ENCODE results near the gene CA9.

Gene CA9

DNA sequence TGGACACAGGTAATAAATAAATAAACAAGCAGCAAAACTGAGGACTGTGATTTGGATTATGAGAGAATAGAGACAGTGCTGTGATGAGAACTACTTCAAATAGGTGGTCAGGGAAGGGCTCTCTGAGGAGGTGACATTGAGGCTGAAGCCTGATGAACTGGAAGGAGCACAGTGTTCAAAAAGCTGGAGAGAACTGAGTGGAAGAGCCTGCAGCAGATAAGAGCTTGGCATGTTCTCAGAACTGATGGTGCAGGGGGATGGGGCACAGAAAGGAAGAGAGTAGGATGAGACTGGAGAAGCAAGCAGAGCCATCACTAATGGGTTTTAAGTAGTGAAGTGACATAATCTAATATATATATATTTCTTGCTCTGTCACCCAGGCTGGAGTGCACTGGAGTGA is 27.2 kb downstream of the CA9 start:
- H3K79me2 ChIP-seq (ENCODE audit: low read length) = no peaks in the 10 kb centered on the region
- no peaks in the 10 kb centered on the region for H3K27me3 ChIP-seq (ENCODE audit: low read depth, low read length)
- no peaks in the 10 kb centered on the region; the same call in 1 of the 2 replicates for H4K20me1 ChIP-seq (ENCODE audit: insufficient read depth, low read length)
- H3K4me1 ChIP-seq (ENCODE audit: low read length) = no peaks in the 10 kb centered on the region
- H3K27ac ChIP-seq (ENCODE audit: low read length) = no peak overlapping the region
- no peak overlapping the region for H2AFZ ChIP-seq (ENCODE audit: low read depth, low read length)
- H3K36me3 ChIP-seq (replicated peaks; ENCODE audit: low read depth, low read length) = peaks cover 84% of the 10 kb centered on the region
- H3K4me3 ChIP-seq (ENCODE audit: low read length) = no peak overlapping the region
- no peak overlapping the region for H3K9ac ChIP-seq (ENCODE audit: low read length)
- H3K4me2 ChIP-seq (ENCODE audit: low read length) = no peak overlapping the region
- no peaks in the 10 kb centered on the region for H3K9me3 ChIP-seq (ENCODE audit: insufficient read depth, low read length)
- no peak for TF ChIP-seq EZH2phosphoT487 (IDR thresholded peaks at IDR 0.05; ENCODE audit: low read depth)
- TF ChIP-seq, protein P1, sequence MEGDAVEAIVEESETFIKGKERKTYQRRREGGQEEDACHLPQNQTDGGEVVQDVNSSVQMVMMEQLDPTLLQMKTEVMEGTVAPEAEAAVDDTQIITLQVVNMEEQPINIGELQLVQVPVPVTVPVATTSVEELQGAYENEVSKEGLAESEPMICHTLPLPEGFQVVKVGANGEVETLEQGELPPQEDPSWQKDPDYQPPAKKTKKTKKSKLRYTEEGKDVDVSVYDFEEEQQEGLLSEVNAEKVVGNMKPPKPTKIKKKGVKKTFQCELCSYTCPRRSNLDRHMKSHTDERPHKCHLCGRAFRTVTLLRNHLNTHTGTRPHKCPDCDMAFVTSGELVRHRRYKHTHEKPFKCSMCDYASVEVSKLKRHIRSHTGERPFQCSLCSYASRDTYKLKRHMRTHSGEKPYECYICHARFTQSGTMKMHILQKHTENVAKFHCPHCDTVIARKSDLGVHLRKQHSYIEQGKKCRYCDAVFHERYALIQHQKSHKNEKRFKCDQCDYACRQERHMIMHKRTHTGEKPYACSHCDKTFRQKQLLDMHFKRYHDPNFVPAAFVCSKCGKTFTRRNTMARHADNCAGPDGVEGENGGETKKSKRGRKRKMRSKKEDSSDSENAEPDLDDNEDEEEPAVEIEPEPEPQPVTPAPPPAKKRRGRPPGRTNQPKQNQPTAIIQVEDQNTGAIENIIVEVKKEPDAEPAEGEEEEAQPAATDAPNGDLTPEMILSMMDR (IDR thresholded peaks at IDR 0.05; ENCODE audit: low read depth, low read length) = no peak

DNA sequence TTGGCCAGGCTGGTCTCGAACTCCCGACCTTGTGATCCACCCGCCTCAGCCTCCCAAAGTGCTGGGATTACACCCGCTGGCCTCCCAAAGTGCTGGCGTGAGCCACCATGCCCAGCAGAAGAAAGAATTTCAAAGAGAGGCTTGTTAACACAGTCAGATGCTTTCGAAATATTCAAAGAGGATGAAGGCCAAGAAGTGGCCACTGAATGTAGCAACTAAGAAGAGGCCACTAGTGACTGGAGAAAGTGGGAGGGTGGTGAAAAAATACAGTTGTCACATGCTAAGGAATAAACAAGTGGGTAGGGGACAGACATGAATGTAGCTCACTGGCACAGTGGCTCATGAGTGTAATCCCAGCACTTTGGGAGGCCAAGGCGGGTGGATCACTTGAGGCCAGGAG is 29.0 kb downstream of the CA9 start:
- peaks cover 88% of the 10 kb centered on the region for H3K36me3 ChIP-seq (replicated peaks; ENCODE audit: low read depth, low read length)
- no peaks in the 10 kb centered on the region for H3K79me2 ChIP-seq (ENCODE audit: low read length)
- TF ChIP-seq, protein P1 (IDR thresholded peaks at IDR 0.05; ENCODE audit: low read depth, low read length) = no peak
- no peak for TF ChIP-seq EZH2phosphoT487 (IDR thresholded peaks at IDR 0.05; ENCODE audit: low read depth)
- H4K20me1 ChIP-seq (ENCODE audit: insufficient read depth, low read length) = no peaks in the 10 kb centered on the region
- H3K27ac ChIP-seq (ENCODE audit: low read length) = no peak overlapping the region
- H3K9ac ChIP-seq (ENCODE audit: low read length) = no peak overlapping the region
- H3K27me3 ChIP-seq (ENCODE audit: low read depth, low read length) = no peaks in the 10 kb centered on the region
- no peak overlapping the region for H3K4me3 ChIP-seq (ENCODE audit: low read length)
- no peaks in the 10 kb centered on the region for H3K4me1 ChIP-seq (ENCODE audit: low read length)
- no peaks in the 10 kb centered on the region for H3K9me3 ChIP-seq (ENCODE audit: insufficient read depth, low read length)
- no peak overlapping the region for H2AFZ ChIP-seq (ENCODE audit: low read depth, low read length)
- no peak overlapping the region for H3K4me2 ChIP-seq (ENCODE audit: low read length)

DNA sequence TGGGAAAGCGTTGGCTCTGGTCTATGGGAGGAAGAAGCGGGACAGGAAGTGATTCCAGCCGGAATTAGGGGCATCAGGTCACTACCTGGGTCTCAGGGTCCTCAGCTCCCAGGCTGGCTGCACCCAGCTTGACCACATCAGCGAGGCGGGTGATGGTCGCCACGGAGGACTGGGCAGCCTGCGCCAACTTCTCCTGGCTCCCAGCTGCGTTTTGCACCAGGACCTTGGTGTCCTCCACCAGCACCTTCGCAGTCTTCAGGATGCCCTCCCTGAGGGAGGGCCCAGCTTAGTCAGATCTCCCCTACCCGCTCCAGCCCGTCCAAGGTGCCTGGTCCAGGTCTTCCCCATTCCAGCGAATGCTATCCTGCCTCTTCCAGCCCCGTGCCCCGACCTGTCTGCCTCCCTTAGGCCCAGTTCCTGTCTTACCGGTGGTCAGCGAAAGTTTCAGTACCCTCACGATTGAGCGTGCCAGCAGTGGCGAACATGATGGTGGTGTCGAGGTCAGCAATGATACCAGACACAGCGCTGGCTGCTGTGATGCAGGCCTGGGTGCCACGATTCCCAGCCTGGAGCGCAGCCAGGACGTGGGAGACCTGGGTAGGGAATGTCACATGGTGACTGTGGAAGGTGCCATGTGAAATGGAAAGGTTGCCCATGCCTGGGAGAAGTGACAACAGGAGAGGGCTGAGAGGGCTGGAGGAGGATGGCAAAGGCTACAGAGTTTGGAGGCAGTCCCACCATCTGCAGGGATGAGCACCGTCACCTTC is 30.4 kb downstream of the CA9 start:
- Histone ChIP-seq H2AFZ (ENCODE audit: low read depth, low read length) (no peak overlapping the region), H4K20me1 (ENCODE audit: insufficient read depth, low read length) (no peaks in the 10 kb centered on the region), H3K27ac (ENCODE audit: low read length) (no peak overlapping the region), H3K36me3 (replicated peaks; ENCODE audit: low read depth, low read length) (peaks cover 85% of the 10 kb centered on the region), H3K9me3 (ENCODE audit: insufficient read depth, low read length) (no peaks in the 10 kb centered on the region), H3K79me2 (ENCODE audit: low read length) (no peaks in the 10 kb centered on the region), H3K9ac (ENCODE audit: low read length) (no peak overlapping the region), H3K4me1 (ENCODE audit: low read length) (no peaks in the 10 kb centered on the region), H3K27me3 (ENCODE audit: low read depth, low read length) (no peaks in the 10 kb centered on the region), H3K4me2 (ENCODE audit: low read length) (no peak overlapping the region), H3K4me3 (ENCODE audit: low read length) (no peak overlapping the region)
- no peak for TF ChIP-seq EZH2phosphoT487 (IDR thresholded peaks at IDR 0.05; ENCODE audit: low read depth)
- TF ChIP-seq, protein P1 (IDR thresholded peaks at IDR 0.05; ENCODE audit: low read depth, low read length) = no peak

DNA sequence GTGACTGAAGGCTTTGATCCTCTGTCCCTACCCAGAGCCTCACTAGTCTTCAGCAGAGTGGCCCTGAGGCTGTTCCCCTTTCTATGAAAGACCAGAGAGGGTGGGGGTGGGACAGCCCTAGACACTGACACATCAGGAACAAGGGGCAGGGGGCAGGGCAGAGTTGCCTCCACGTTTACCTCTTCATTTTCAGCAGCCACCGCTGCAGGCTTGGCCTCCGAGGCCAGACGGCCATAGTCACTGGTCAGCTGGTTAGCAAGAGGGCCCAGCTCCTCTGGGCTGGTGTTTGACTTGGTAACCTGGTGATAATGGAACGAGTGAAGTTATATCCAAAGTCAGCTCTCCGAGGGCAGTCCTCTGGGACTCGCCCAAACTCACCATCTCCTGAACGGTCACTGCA is 31.6 kb downstream of the CA9 start:
- Histone ChIP-seq H3K9me3 (ENCODE audit: insufficient read depth, low read length) (no peaks in the 10 kb centered on the region), H2AFZ (ENCODE audit: low read depth, low read length) (no peak overlapping the region), H3K27me3 (ENCODE audit: low read depth, low read length) (no peaks in the 10 kb centered on the region), H3K4me2 (ENCODE audit: low read length) (no peak overlapping the region), H3K4me3 (ENCODE audit: low read length) (no peak overlapping the region), H3K4me1 (ENCODE audit: low read length) (no peaks in the 10 kb centered on the region), H3K79me2 (ENCODE audit: low read length) (no peaks in the 10 kb centered on the region), H3K36me3 (replicated peaks; ENCODE audit: low read depth, low read length) (peaks cover 78% of the 10 kb centered on the region), H3K9ac (ENCODE audit: low read length) (no peak overlapping the region), H3K27ac (ENCODE audit: low read length) (no peak overlapping the region), H4K20me1 (ENCODE audit: insufficient read depth, low read length) (no peaks in the 10 kb centered on the region)
- TF ChIP-seq EZH2phosphoT487 (IDR thresholded peaks at IDR 0.05; ENCODE audit: low read depth) = no peak
- TF ChIP-seq, protein P1 (IDR thresholded peaks at IDR 0.05; ENCODE audit: low read depth, low read length) = no peak

All from OCI-LY3 (cell line).